Activated CD4-positive, CD25-positive, alpha-beta regulatory T cell treated with anti-CD3 and anti-CD28 coated beads, Interleukin-2, amount 50 U/mL, for 24 hours (primary cell): ENCODE measurements around the gene FAM50B.
A peak's percentile ranks its signal among the peaks of the same experiment; 100 is the strongest.
"Not testable (repeated sequence)": the region's sequence is repeated elsewhere in the genome, so short reads cannot be mapped to it uniquely, and the experiment has no call there.

Source experiments
- ATAC-seq, 2 donors: fragments of 150-1000 bp; cut with Tn5 transposase; one replicate each; pipeline ENCODE4 v1.10.0; 2021; ENCODE audit warnings: mild to moderate bottlenecking in 1 of 2, moderate library complexity in 1 of 2

The FAM50B gene

GRCh38 chr6:3850451-3851203 is 1.5 kb downstream of the FAM50B start:
- peak; percentile 64 to 66 for ATAC-seq

- ATAC-seq = no peak
Observed at GRCh38 chr6:3851839-3852238, 2.7 kb downstream of the FAM50B start.

GRCh38 chr6:3852391-3852790 is 3.2 kb downstream of the FAM50B start:
- ATAC-seq = no peak

- no peak for ATAC-seq
Observed at GRCh38 chr6:3855866-3856265, 6.7 kb downstream of the FAM50B start.

- ATAC-seq = no peak
Observed at GRCh38 chr6:3856576-3856975, 7.4 kb downstream of the FAM50B start.

- ATAC-seq = no peak
Observed at GRCh38 chr6:3857468-3858456, 8.6 kb downstream of the FAM50B start.

GRCh38 chr6:3859878-3860552 is 10.8 kb downstream of the FAM50B start:
- ATAC-seq = no peak

- no peak for ATAC-seq
Observed at GRCh38 chr6:3861424-3861823, 12.3 kb downstream of the FAM50B start.

GRCh38 chr6:3862038-3862437 is 12.9 kb downstream of the FAM50B start:
- no peak for ATAC-seq

GRCh38 chr6:3863322-3863721 is 14.1 kb downstream of the FAM50B start:
- ATAC-seq = not testable (repeated sequence)

GRCh38 chr6:3865463-3865862 is 16.3 kb downstream of the FAM50B start:
- no peak for ATAC-seq

GRCh38 chr6:3867641-3868502 is 18.7 kb downstream of the FAM50B start:
- peak; percentile 72 to 74 for ATAC-seq

GRCh38 chr6:3868544-3868943 is 19.4 kb downstream of the FAM50B start:
- ATAC-seq = no peak

GRCh38 chr6:3869284-3869631 is 20.1 kb downstream of the FAM50B start:
- no peak for ATAC-seq

GRCh38 chr6:3869632-3870527 is 20.7 kb downstream of the FAM50B start:
- ATAC-seq = peak; percentile 78

- ATAC-seq = no peak
Observed at GRCh38 chr6:3870528-3870925, 21.4 kb downstream of the FAM50B start.

GRCh38 chr6:3871515-3871914 is 22.3 kb downstream of the FAM50B start:
- ATAC-seq = no peak

GRCh38 chr6:3871939-3872338 is 22.8 kb downstream of the FAM50B start:
- no peak for ATAC-seq

- no peak for ATAC-seq
Observed at GRCh38 chr6:3872370-3872854, 23.2 kb downstream of the FAM50B start.

- no peak for ATAC-seq
Observed at GRCh38 chr6:3873051-3873450, 23.9 kb downstream of the FAM50B start.

- ATAC-seq = no peak
Observed at GRCh38 chr6:3874069-3874468, 24.9 kb downstream of the FAM50B start.
